A549 treated with Hydrocortisone at 1 μM for 4 hours (cell line): ENCODE results near the gene SUPT5H. TPM values are rescaled to one million over a fixed set of nuclear protein-coding genes. Genes with fewer than 3 reads are reported as not detected.

Source experiments
- total RNA-seq: library from RNA; stranded (reverse); fragments of 200-300 nt; extraction: Qiagen RNA extraction; gene quantifications from 5 replicates; pipeline ENCODE4 v1.2.3, GENCODE V29; 2022

SUPT5H gene
- total RNA-seq, result 175 to 199 TPM (median 183 TPM) in 5 replicates

DNA sequence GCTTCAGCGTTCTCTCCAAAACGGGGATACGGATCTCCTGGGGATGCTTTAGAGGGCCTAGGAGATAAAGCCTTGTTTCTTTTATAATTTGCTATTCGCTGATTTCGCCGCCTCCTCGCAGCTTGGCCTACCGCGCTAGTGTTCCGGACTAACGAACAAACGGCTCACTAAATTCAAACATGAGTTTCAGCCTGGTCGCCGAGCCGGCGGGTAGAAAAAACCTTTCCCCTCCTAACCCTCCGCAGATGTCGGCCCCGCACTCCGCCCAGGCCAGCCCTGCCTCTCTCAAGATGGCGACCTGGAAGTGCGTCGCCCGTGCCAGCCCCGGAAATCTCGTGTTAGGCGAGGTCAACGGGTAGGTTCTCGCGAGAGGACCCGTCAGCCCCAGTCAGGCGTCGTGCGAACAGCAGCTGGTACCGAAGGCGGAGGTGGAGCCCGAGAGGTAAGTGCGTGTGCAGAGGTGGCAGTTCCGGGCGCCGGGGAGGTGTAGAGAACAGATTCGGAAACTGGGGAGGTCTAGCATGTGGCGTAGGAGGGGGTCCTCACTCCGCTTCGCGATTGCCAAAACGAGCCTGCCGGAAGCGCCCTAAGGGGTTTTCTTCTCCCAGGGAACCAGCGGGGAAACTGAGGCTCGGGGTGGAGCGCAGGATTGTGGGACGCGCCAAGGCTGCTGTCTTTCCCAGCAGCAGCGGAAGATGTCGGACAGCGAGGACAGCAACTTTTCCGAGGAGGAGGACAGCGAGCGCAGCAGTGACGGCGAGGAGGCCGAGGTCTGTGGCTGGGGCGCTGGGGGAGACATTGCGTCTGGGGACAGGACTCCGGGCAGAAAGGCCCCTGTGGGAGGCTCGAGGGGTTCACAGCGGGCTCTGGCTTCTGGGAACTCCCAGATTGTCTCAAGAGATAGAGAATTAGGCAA, at the start of gene SUPT5H:
Gene SUPT5H, plus strand, starts transcription at position 387 of the 916 bp plus-strand sequence. Its CDS starts 309 bp downstream, at position 696.

GRCh38 chr19:39406656-39407409, 38.5 kb upstream of the SUPT5H start, which contains the start of gene ZFP36:
Gene ZFP36 (plus strand): TSS chr19:39406847. CDS start chr19:39406905, 58 bp downstream.

GRCh38 chr19:39412100-39412866, 33.1 kb upstream of the SUPT5H start, which contains the start of gene PLEKHG2:
Gene PLEKHG2 (plus strand): TSS chr19:39412669. CDS start chr19:39414087, 1,418 bp downstream.

DNA sequence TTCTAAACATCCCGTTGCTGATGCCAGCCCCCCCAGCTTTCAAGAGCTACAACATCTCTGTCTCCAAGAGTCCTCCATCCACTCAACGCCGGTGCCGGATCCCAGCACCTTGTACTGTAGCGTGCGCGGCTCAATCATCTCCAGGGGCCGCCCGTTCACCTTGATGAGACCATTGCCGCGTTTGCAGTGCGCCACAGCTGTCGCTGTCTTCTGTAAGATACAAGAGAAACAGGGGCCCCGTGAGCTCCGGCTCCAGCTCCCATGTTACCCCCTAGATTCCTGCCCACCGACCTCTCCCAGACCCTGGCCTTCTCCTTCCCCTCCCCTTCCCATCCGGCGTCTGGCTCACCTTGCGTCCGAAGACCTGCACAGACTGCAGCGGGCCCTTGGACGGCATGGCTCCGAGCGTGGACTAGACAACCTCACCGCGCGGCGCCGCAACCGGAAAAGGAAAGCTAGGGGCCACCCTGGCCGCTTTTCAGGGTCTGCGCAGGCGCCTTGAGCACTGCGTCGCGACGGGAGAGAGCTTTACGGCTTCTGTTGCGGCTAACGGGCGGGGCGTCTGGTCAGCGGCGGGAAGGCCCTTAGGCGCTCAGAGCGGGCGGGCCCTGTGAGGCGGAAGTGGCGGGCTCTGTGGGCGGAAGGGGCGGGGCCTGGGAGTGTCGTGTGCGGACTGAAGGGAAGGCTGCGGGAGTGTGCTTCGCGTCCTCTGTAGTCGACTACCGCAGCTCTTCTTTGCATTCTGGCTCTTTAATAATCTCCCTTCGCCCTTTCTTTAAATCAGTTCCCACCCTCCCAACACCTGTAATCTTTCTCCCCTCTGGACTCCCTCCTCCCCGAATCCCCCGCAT, 9.7 kb upstream of the SUPT5H start, which contains the start of gene RPS16:
Gene RPS16, minus strand, starts transcription at position 451 of the 851 bp plus-strand sequence. Its CDS starts 54 bp downstream, at position 397.

DNA sequence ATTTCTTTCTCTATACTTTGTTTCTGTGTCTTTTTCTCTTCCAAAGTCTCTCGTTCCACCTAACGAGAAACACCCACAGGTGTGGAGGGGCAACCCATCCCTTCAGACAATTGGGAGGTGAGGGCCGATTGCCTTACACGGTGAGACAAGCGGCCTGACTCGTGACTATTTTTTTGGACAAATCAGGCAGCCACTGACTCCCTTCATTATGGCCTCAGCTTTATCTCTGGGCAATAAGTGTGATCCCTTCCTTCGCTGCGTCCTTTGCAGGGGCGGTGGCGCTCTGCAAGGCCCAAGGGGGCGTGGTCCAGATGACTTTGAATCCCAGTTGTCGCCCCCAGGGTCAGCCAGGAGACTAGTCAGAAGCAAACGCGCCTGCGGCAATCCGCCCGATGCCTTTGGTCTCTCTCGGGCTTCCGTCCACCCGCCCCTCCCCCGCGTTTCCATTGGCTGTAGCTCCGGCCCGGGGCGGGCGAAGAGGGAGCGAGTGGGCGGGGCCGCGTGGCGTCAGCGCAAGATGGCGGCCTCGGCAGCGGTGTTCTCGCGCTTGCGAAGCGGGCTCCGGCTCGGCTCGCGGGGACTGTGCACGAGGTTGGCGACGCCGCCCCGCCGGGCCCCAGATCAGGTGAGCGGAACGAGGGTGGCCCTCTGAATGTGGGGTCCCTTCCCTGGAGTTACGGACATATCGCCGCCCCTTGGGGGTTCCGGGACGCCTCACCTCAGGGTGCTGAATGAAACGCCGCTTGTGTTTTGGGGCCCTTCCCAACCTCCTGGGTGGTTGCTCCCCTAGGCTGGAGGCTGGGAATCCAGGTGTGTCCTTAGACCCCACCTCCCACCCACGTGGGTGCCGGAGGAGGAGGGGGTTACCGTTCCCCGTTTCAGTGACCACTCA, 35.2 kb downstream of the SUPT5H start, which contains the start of gene TIMM50:
Gene TIMM50, plus strand, starts transcription at position 502 of the 892 bp plus-strand sequence. Its CDS starts 16 bp downstream, at position 518.

GRCh38 chr19:39498798-39499642, 53.6 kb downstream of the SUPT5H start, which contains the start of gene DLL3:
Gene DLL3 (plus strand): TSS chr19:39498947. CDS start chr19:39498975, 28 bp downstream.

GRCh38 chr19:39514840-39515550, 69.6 kb downstream of the SUPT5H start, which contains the start of gene SELENOV:
Gene SELENOV (plus strand): TSS chr19:39515139. CDS start chr19:39515213, 74 bp downstream.

Other genes with a start within 250 kb of the SUPT5H start
- 1.3 to 1.9 TPM (median 1.5 TPM) in 5 replicates for gene NCCRP1, start 248.6 kb upstream of the SUPT5H start, total RNA-seq
- gene SYCN, start 241.3 kb upstream of the SUPT5H start, total RNA-seq, result not detected in 5 replicates
- not detected in 5 replicates for gene IFNL3, start 200.6 kb upstream of the SUPT5H start, total RNA-seq
- gene IFNL4, start 196.7 kb upstream of the SUPT5H start, total RNA-seq, result not detected in 5 replicates
- gene IFNL2, start 177.2 kb upstream of the SUPT5H start, total RNA-seq, result not detected in 5 replicates
- 0.10 to 0.33 TPM (median 0.13 TPM) in 4 of 5 replicates, not detected in the other for gene IFNL1, start 149.2 kb upstream of the SUPT5H start, total RNA-seq
- gene LRFN1, start 124.7 kb upstream of the SUPT5H start, total RNA-seq, result 7.5 to 10.4 TPM (median 8.6 TPM) in 5 replicates
- gene GMFG, start 109.5 kb upstream of the SUPT5H start, total RNA-seq, result 0.22 to 1.0 TPM (median 0.43 TPM) in 5 replicates
- 142 to 170 TPM (median 168 TPM) in 5 replicates for gene SAMD4B, start 103.2 kb upstream of the SUPT5H start, total RNA-seq
- gene PAF1, start 54.5 kb upstream of the SUPT5H start, total RNA-seq, result 71.5 to 77.5 TPM (median 74.2 TPM) in 5 replicates
- gene MED29, start 54.2 kb upstream of the SUPT5H start, total RNA-seq, result 70.9 to 84.3 TPM (median 75.6 TPM) in 5 replicates
- 156 to 252 TPM (median 234 TPM) in 5 replicates for gene ZFP36, start 38.7 kb upstream of the SUPT5H start, total RNA-seq
- 70.4 to 114 TPM (median 105 TPM) in 5 replicates for gene PLEKHG2, start 32.9 kb upstream of the SUPT5H start, total RNA-seq
- gene RPS16, start 9.6 kb upstream of the SUPT5H start, total RNA-seq, result 5,962 to 7,653 TPM (median 7,420 TPM) in 5 replicates
- 170 to 223 TPM (median 212 TPM) in 5 replicates for gene TIMM50, start 35.3 kb downstream of the SUPT5H start, total RNA-seq
- gene DLL3, start 53.4 kb downstream of the SUPT5H start, total RNA-seq, result 5.9 to 11.4 TPM (median 10.6 TPM) in 5 replicates
- gene SELENOV, start 69.6 kb downstream of the SUPT5H start, total RNA-seq, result not detected in 5 replicates
- 7.3 to 10.1 TPM (median 8.1 TPM) in 5 replicates for gene EID2B, start 87.3 kb downstream of the SUPT5H start, total RNA-seq
- gene EID2, start 94.6 kb downstream of the SUPT5H start, total RNA-seq, result 33.6 to 44.2 TPM (median 43.1 TPM) in 5 replicates
- not detected in 5 replicates for gene LGALS13, start 156.9 kb downstream of the SUPT5H start, total RNA-seq
- gene LGALS16, start 210.3 kb downstream of the SUPT5H start, total RNA-seq, result not detected in 5 replicates